GM12801 (cell line): ENCODE data around the gene CTXN1.

Experiments
- CTCF ChIP-seq: IDR thresholded peaks from one replicate; pipeline ENCODE4 v1.5.1; 2011; ENCODE audit warnings: control low read depth; ENCODE audit not compliant: insufficient read length; ENCODE audit errors: extremely low read depth

The CTXN1 gene

GRCh38 chr19:7968796-7969554 is 43.0 kb upstream of the CTXN1 start:
- no peak for TF ChIP-seq CTCF

GRCh38 chr19:7968008-7968795 is 42.3 kb upstream of the CTXN1 start:
- no peak for TF ChIP-seq CTCF

- no peak for TF ChIP-seq CTCF
Measured at GRCh38 chr19:7965921-7966665, 40.2 kb upstream of the CTXN1 start.

GRCh38 chr19:7965259-7965841 is 39.4 kb upstream of the CTXN1 start:
- TF ChIP-seq CTCF = no peak

- no peak for TF ChIP-seq CTCF
Measured at GRCh38 chr19:7963566-7963965, 37.6 kb upstream of the CTXN1 start.

- TF ChIP-seq CTCF = no peak
Measured at GRCh38 chr19:7962644-7963268, 36.8 kb upstream of the CTXN1 start.
